Hepatocyte (in vitro differentiated cells): Measurements from ENCODE around the gene KLF9. TPM values are rescaled to one million over a fixed set of nuclear protein-coding genes. Genes with fewer than 3 reads are reported as not detected.

ENCODE experiments used
- DNase-seq: peaks from one replicate; pipeline ENCODE4 v3.0.0-alpha.2; 2016; ENCODE audit warnings: low spot score
- H2AFZ ChIP-seq: fragments of 200-600 bp; sonication (generic); 2 replicates; pipeline ENCODE4 v1.6.0; 2016; ENCODE audit warnings: antibody characterized with exemption, mild to moderate bottlenecking
- H3K27ac ChIP-seq: fragments of 200-600 bp; sonication (generic); 2 replicates; pipeline ENCODE4 v1.5.1; 2016; ENCODE audit warnings: mild to moderate bottlenecking
- H3K27me3 ChIP-seq: fragments of 200-600 bp; sonication (generic); 2 replicates; pipeline ENCODE4 v1.6.1; 2016
- H3K36me3 ChIP-seq: fragments of 200-600 bp; sonication (generic); replicated peaks from 2 replicates; pipeline ENCODE4 v1.5.1; 2016; ENCODE audit warnings: low read depth; ENCODE audit not compliant: insufficient read depth
- H3K4me1 ChIP-seq: fragments of 200-600 bp; sonication (generic); 2 replicates; pipeline ENCODE4 v1.5.1; 2016; ENCODE audit warnings: mild to moderate bottlenecking, moderate library complexity; ENCODE audit not compliant: insufficient read depth
- H3K4me2 ChIP-seq: fragments of 200-600 bp; sonication (generic); 2 replicates; pipeline ENCODE4 v1.6.0; 2016
- H3K4me3 ChIP-seq: fragments of 200-600 bp; sonication (generic); 2 replicates; pipeline ENCODE4 v1.5.1; 2016; ENCODE audit warnings: mild to moderate bottlenecking
- H3K79me2 ChIP-seq: fragments of 200-600 bp; sonication (generic); 2 replicates; pipeline ENCODE4 v1.6.0; 2017; ENCODE audit warnings: mild to moderate bottlenecking
- H3K9me2 ChIP-seq: fragments of 200-600 bp; sonication (generic); replicated peaks from 2 replicates; pipeline ENCODE4 v1.6.0; 2017; ENCODE audit warnings: mild to moderate bottlenecking; ENCODE audit not compliant: insufficient read depth
- H3K9me3 ChIP-seq: fragments of 200-600 bp; sonication (generic); 2 replicates; pipeline ENCODE4 v1.5.1; 2016; ENCODE audit warnings: low read depth, mild to moderate bottlenecking
- H4K20me1 ChIP-seq: fragments of 200-600 bp; sonication (generic); 2 replicates; pipeline ENCODE4 v1.6.0; 2016; ENCODE audit warnings: mild to moderate bottlenecking; ENCODE audit not compliant: insufficient read depth, poor library complexity, severe bottlenecking
- EZH2 ChIP-seq: fragments of 200-600 bp; sonication (generic); IDR thresholded peaks from 2 replicates; pipeline ENCODE4 v1.6.1; 2016; ENCODE audit warnings: antibody characterized with exemption, mild to moderate bottlenecking, borderline replicate concordance
- EZH2phosphoT487 ChIP-seq: fragments of 200-600 bp; sonication (generic); IDR thresholded peaks from one replicate; pipeline ENCODE4 v1.6.1; 2018; ENCODE audit warnings: antibody characterized with exemption, mild to moderate bottlenecking, low read depth, moderate library complexity; ENCODE audit not compliant: unreplicated experiment, severe bottlenecking
- WGBS: methylation state at CpG from one replicate; pipeline ENCODE4 v1.1.6; 2016; ENCODE audit warnings: low lambda C conversion rate; ENCODE audit errors: missing lambda C conversion rate; 5-methylcytosine and 5-hydroxymethylcytosine counted together
- polyA plus RNA-seq: library from polyadenylated mRNA; unstranded; fragments of >200 nt; fragmentation: Nextera tagmentation; extraction: Ambion mirVana; gene quantifications from 2 replicates; pipeline ENCODE4 v1.2.1, GENCODE V29; 2016
- total RNA-seq: library from RNA; depleted of rRNA; stranded (reverse); fragments of >200 nt; gene quantifications from 2 replicates; pipeline ENCODE4 v1.2.3, GENCODE V29; 2014
- TF ChIP-seq, protein P1 (sequence below): fragments of 200-600 bp; sonication (generic); IDR thresholded peaks from 2 replicates; pipeline ENCODE4 v1.5.1; 2016; ENCODE audit warnings: antibody characterized with exemption, mild to moderate bottlenecking; ENCODE audit not compliant: poor library complexity

The KLF9 gene
- total and polyA plus RNA-seq, 2 experiments from 2014 or later = 5.3 to 29.4 TPM

GRCh38 chr9:70367305-70367930, 47.0 kb downstream of the KLF9 start:
- Histone ChIP-seq H3K9me3 (no peaks in the 10 kb centered on the region), H3K27me3 (no peaks in the 10 kb centered on the region), H3K4me3 (no peak overlapping the region), H3K9me2 (no peaks in the 10 kb centered on the region), H3K36me3 (no peaks in the 10 kb centered on the region), H3K4me1 (no peaks in the 10 kb centered on the region), H3K4me2 (no peak overlapping the region), H3K79me2 (no peaks in the 10 kb centered on the region), H4K20me1 (no peaks in the 10 kb centered on the region), H3K27ac (no peak overlapping the region), H2AFZ (no peak overlapping the region)
- DNase-seq = no peak
- 92% methylated on average over 6 of the region's 6 CpGs for WGBS
- no peak for TF ChIP-seq EZH2phosphoT487
- no peak for TF ChIP-seq EZH2
- TF ChIP-seq, protein P1, sequence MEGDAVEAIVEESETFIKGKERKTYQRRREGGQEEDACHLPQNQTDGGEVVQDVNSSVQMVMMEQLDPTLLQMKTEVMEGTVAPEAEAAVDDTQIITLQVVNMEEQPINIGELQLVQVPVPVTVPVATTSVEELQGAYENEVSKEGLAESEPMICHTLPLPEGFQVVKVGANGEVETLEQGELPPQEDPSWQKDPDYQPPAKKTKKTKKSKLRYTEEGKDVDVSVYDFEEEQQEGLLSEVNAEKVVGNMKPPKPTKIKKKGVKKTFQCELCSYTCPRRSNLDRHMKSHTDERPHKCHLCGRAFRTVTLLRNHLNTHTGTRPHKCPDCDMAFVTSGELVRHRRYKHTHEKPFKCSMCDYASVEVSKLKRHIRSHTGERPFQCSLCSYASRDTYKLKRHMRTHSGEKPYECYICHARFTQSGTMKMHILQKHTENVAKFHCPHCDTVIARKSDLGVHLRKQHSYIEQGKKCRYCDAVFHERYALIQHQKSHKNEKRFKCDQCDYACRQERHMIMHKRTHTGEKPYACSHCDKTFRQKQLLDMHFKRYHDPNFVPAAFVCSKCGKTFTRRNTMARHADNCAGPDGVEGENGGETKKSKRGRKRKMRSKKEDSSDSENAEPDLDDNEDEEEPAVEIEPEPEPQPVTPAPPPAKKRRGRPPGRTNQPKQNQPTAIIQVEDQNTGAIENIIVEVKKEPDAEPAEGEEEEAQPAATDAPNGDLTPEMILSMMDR = no peak

GRCh38 chr9:70363760-70364159, 50.7 kb downstream of the KLF9 start:
- H3K4me3 ChIP-seq = no peak overlapping the region
- H3K9me2 ChIP-seq = no peaks in the 10 kb centered on the region
- DNase-seq = no peak
- no peaks in the 10 kb centered on the region for H3K27me3 ChIP-seq
- WGBS = 95% methylated on average over 7 of the region's 7 CpGs
- TF ChIP-seq, protein P1 = no peak
- TF ChIP-seq EZH2phosphoT487 (no peak), EZH2 (no peak)
- no peaks in the 10 kb centered on the region for H4K20me1 ChIP-seq
- H3K4me2 ChIP-seq = no peak overlapping the region
- H3K36me3 ChIP-seq = no peaks in the 10 kb centered on the region
- H2AFZ ChIP-seq = no peak overlapping the region
- H3K27ac ChIP-seq = no peak overlapping the region
- H3K9me3 ChIP-seq = no peaks in the 10 kb centered on the region
- H3K4me1 ChIP-seq = no peaks in the 10 kb centered on the region
- H3K79me2 ChIP-seq = no peaks in the 10 kb centered on the region

GRCh38 chr9:70362952-70363351, 51.5 kb downstream of the KLF9 start:
- Histone ChIP-seq H3K9me3 (no peaks in the 10 kb centered on the region), H4K20me1 (no peaks in the 10 kb centered on the region), H3K36me3 (no peaks in the 10 kb centered on the region), H3K27ac (no peak overlapping the region), H3K4me2 (no peak overlapping the region), H3K79me2 (no peaks in the 10 kb centered on the region), H3K4me1 (no peaks in the 10 kb centered on the region), H3K9me2 (no peaks in the 10 kb centered on the region), H2AFZ (no peak overlapping the region), H3K27me3 (no peaks in the 10 kb centered on the region), H3K4me3 (no peak overlapping the region)
- TF ChIP-seq, protein P1 = no peak
- TF ChIP-seq EZH2 = no peak
- no peak for TF ChIP-seq EZH2phosphoT487
- 97% methylated on average over 7 of the region's 7 CpGs for WGBS
- DNase-seq = no peak
